ENCODE data around the gene SOCS7. TPM values are rescaled to one million over a fixed set of nuclear protein-coding genes. Genes with fewer than 3 reads are reported as not detected.

The SOCS7 gene
- total RNA-seq, 1 donor from 2014 or later = 14.0 TPM

DNA sequence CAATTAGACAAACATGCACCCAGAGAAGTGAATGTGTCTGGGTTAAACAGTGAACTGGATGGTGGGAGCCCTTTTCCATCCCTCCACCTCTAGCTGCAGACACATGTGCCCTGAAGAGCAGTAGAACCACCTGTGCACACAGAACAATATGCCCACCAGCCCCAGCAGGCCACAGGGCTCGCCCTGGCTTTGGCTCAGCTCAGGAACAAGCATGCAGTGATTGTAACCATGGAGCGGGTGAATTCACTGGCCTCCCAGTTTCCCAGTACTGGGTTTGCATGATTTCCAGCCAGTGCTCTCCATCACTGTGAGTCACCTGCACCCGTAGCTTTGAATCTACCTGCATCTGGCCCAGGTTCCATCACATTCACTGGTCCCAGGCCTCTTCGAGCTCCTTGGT is 13.1 kb upstream of the SOCS7 start:
- DNase-seq (no peak), ATAC-seq (ENCODE audit: low read depth) (no peak)
- intact Hi-C loops (cut with micrococcal nuclease) = no loop called here
- H3K4me3 Mint-ChIP-seq = no peak overlapping the region
- H3K36me3 Mint-ChIP-seq (ENCODE audit: low read depth) = no peaks in the 10 kb centered on the region
- ChIA-PET CTCF (interaction anchor here (1.6 kb wide), 1 partner anchor 11 kb away, joined by 3 read pairs; no protein-coding TSS in a partner anchor), POLR2A (no interaction called here)
- no peak overlapping the region for H3K27ac Mint-ChIP-seq
- no peaks in the 10 kb centered on the region for H3K4me1 Mint-ChIP-seq
- no peak for TF ChIP-seq CTCF (IDR thresholded peaks at IDR 0.05)
- peaks cover 2% of the 10 kb centered on the region for H3K27me3 Mint-ChIP-seq
- H3K9me3 Mint-ChIP-seq = no peaks in the 10 kb centered on the region

DNA sequence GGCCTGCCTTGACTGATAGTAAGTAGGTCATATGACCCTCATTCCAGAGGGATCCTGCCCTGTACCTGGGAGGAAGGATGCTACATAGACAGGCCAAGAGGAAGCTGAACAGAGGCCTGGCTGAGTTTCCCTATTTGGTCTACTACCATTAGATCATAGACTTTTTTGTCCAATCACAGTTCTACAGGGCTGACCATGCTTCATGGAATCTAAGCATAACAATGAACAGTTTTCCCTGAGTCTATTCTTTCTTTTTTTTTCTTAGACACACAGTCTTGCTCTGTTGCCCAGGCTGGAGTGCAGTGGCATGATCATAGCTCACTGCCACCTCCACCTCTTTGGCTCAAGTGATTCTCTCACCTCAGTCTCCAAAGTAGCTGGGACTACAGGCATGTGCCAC is 11.8 kb upstream of the SOCS7 start:
- Mint-ChIP-seq H3K36me3 (ENCODE audit: low read depth) (no peaks in the 10 kb centered on the region), H3K4me3 (no peak overlapping the region), H3K27ac (no peak overlapping the region), H3K27me3 (peaks cover 2% of the 10 kb centered on the region), H3K4me1 (no peaks in the 10 kb centered on the region), H3K9me3 (no peaks in the 10 kb centered on the region)
- intact Hi-C loops (cut with micrococcal nuclease) = no loop called here
- ATAC-seq (ENCODE audit: low read depth) = no peak
- DNase-seq = no peak
- ChIA-PET POLR2A (no interaction called here), CTCF (interaction anchor here (1.7 kb wide), 1 partner anchor 10 kb away, joined by 5 read pairs; no protein-coding TSS in a partner anchor)
- no peak for TF ChIP-seq CTCF (IDR thresholded peaks at IDR 0.05)

DNA sequence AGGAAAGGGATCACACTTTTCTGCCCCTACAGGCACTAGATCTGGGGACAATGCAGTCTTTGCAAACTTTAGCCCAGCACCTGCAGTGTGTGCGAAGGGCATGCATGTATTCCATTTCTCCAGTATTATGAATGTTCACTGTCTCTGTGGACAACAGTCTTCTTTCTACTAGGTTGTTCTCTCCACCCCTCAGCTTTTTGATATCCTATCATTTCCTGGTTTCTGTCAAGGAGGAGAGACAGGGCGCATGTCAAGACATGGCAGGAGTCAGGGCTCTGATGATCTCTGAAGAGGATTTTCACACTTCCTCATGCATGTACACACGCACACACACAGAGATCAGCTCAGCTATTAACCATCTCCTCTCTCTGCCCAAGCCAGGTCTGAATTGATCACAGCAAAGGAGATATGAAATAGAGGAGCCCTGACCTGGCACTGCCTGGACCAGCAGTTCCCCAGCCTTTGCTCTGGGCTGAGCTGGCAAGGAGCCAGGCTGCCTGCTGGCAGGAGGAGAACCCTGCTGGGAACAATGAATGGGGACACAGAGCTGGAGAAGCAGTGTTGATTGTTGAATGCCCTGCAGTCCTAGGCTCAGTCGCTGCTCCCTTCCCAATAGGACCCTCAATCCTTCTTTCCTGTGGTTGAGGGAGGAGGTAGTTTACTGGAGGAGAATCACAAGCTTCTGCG is 10.5 kb upstream of the SOCS7 start:
- intact Hi-C loops (cut with micrococcal nuclease) = no loop called here
- no peaks in the 10 kb centered on the region for H3K36me3 Mint-ChIP-seq (ENCODE audit: low read depth)
- no peak for ATAC-seq (ENCODE audit: low read depth)
- no peak for TF ChIP-seq CTCF (IDR thresholded peaks at IDR 0.05)
- DNase-seq = no peak
- CTCF ChIA-PET = interaction anchor here (1.7 kb wide), 1 partner anchor 8 kb away, joined by 5 read pairs; no protein-coding TSS in a partner anchor
- H3K4me1 Mint-ChIP-seq = no peaks in the 10 kb centered on the region
- no peak overlapping the region for H3K27ac Mint-ChIP-seq
- H3K9me3 Mint-ChIP-seq = no peaks in the 10 kb centered on the region
- H3K27me3 Mint-ChIP-seq = peaks cover 2% of the 10 kb centered on the region
- POLR2A ChIA-PET = no interaction called here
- H3K4me3 Mint-ChIP-seq = no peak overlapping the region

- ChIA-PET CTCF (no interaction called here), POLR2A (no interaction called here)
- Mint-ChIP-seq H3K9me3 (no peaks in the 10 kb centered on the region), H3K36me3 (ENCODE audit: low read depth) (no peaks in the 10 kb centered on the region), H3K27me3 (peaks cover 2% of the 10 kb centered on the region), H3K4me1 (no peaks in the 10 kb centered on the region), H3K4me3 (no peak overlapping the region), H3K27ac (no peak overlapping the region)
- no peak for TF ChIP-seq CTCF (IDR thresholded peaks at IDR 0.05)
- DNase-seq (no peak), ATAC-seq (ENCODE audit: low read depth) (no peak)
- intact Hi-C loops (cut with micrococcal nuclease) = no loop called here
Measured at GRCh38 chr17:38342886-38343607, 8.6 kb upstream of the SOCS7 start.

DNA sequence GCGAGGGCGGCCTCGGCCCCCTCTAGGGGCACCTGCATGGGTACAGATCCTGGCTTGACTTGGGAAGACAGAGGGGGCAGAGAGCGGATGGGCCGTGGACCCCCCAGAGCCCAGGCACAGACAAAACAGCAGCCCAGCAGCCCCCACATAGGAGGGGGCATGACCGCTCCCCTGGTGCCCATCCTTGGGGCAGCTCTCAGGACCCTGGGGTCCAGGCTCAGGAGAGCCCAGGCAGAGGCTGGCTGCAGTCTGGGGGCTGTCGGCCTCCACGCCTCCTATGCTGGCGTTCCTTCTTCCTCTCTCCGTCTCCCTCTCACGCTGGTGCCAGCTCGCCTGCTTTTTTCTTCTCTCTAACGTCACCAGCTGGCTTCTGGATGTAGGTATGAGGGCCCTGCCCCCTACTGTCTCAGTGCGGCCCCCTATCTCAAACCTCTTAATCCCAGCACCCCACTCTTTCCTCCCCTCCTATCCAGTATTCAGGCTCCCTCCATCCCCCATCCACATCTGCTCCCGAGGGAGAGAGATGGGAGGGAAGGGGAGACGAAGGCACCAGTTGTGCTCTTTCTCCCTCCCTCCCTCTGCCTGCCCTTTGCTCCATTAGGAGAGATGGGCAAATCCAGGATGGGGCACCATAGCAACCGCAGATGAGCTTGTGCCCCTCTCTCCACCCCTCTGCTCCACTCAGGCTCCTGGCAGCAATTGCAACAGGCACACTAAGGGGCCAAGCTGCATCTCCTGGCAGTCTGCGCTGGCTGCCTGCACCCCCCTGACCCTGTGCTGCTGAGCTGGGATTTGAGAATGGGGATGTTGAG is 7.8 kb upstream of the SOCS7 start, which contains the start of gene GPR179:
Gene GPR179 (minus strand): TSS at position 349 of the 812 bp plus-strand sequence. CDS start 167 bp downstream, at position 182.
- POLR2A ChIA-PET = no interaction called here
- TF ChIP-seq CTCF (IDR thresholded peaks at IDR 0.05) = no peak
- intact Hi-C loops (cut with micrococcal nuclease) = no loop called here
- no peaks in the 10 kb centered on the region for H3K9me3 Mint-ChIP-seq
- DNase-seq (no peak), ATAC-seq (ENCODE audit: low read depth) (no peak)
- CTCF ChIA-PET = no interaction called here
- H3K27ac Mint-ChIP-seq = no peak within 1 kb of the TSS
- no peak within 1 kb of the TSS for H3K4me3 Mint-ChIP-seq
- no peaks in the 10 kb centered on the region for H3K4me1 Mint-ChIP-seq
- H3K36me3 Mint-ChIP-seq (ENCODE audit: low read depth) = no peaks in the 10 kb centered on the region
- H3K27me3 Mint-ChIP-seq = peaks cover 2% of the 10 kb centered on the region
